GM18505 (cell line): ENCODE measurements around the gene ASXL1.
"Not testable (repeated sequence)": the region's sequence is repeated elsewhere in the genome, so short reads cannot be mapped to it uniquely, and the experiment has no call there.

Experiments used
- ATAC-seq: cut with Tn5 transposase; IDR thresholded peaks from one replicate; pipeline ENCODE4 v1.9.1; 2021; ENCODE audit not compliant: unreplicated experiment
- POLR2A ChIP-seq: IDR thresholded peaks from 4 replicates; pipeline ENCODE4 v1.6.1; 2011; ENCODE audit warnings: borderline replicate concordance; ENCODE audit not compliant: insufficient read depth, insufficient read length; ENCODE audit errors: extremely low read depth

ASXL1 gene

DNA sequence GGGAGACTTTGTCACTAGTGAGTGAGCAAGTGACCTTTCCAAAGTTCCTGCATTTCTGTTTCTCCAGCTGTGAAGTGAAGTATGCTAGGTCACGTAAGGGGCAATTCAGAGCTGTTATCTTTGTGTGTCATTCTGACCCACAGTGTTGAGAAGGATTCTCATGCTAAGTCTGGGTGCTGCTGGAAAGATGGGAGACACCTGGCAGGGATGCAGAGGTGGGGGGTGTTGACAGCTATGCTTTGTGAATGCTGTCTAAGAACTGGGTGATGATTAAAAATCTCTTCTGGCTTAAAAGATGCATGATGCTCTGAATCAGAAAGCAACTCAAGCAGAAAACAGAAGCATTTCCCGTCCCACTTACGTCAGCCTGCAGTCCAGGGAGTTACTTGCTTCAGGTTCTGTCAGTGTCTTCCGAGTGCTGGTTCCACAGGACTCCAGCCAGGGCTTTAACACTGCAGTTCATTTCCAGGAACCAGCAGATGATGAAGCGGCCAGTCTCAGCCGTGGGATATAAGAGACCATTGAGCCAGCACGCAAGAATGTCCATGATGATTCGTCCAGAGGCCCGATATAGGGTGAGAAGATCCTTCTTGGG is 30.9 kb upstream of the ASXL1 start:
- no peak for TF ChIP-seq POLR2A
- no peak for ATAC-seq

- TF ChIP-seq POLR2A: no peak
- no peak for ATAC-seq
Measured at GRCh38 chr20:32329817-32330554, 28.1 kb upstream of the ASXL1 start.

DNA sequence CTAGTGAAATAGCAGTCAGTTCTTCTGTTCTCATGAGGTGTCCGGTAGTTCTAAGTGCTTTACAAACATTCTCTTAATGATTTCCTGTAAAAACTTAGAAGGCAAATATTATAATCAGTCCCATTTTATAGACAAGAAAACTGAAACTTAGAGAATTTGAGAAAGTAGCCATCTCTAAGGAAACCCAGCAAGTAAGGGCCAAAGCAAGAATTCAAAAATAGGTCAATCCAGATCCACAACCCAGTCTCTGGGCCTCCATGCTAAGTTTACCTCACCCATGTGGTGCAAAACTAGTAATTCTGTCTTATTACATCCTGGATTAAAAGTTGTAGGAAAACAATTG is 27.6 kb upstream of the ASXL1 start:
- no peak for TF ChIP-seq POLR2A
- ATAC-seq: no peak

- TF ChIP-seq POLR2A: no peak
- no peak for ATAC-seq
Measured at GRCh38 chr20:32332614-32333013, 25.5 kb upstream of the ASXL1 start.

GRCh38 chr20:32333181-32333987 is 24.7 kb upstream of the ASXL1 start:
- peak; percentile 54 for ATAC-seq
- no peak for TF ChIP-seq POLR2A

DNA sequence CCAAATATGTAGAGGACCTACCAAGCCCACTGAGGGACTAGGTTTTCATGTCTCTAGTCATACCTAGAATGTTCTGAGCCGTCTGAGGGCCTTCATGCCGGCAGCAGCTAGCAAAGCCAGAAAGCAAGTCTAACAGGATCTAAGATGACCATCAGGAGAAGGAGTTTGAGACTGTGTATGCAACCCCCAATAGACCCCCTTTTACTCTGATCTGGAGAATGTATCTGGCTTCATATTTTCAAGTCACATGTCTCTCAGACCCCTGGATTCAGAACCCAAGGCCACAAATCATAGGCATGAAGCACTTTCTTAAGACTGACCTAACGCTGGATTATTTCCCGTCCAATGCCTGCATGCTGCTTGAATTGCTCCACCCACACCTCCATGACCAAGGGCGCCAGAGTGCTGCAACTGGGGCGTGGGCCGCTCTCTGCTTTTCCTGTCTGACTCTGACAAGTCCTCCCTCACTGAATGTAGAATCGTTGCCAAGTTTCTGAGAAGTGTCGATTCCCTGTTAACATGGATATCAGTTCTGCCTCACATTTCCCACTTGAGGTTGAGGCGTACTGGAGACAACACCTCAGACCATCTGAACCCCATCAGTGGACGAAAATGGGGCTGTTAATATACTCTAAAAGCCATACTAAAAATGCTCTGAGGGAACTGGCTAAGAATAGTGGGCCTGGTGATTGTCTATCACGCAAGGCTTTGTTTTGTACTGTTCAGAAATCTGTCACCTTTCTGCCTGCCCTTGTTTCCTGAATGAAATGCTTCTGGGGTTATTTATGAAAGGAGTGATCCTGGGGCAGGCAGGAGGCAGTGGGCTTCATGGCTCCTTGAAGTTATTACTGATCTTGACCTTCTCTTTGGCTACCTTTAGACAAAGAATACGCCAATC is 23.9 kb upstream of the ASXL1 start:
- peak; percentile 23 for ATAC-seq
- peak; percentile 36 for TF ChIP-seq POLR2A

DNA sequence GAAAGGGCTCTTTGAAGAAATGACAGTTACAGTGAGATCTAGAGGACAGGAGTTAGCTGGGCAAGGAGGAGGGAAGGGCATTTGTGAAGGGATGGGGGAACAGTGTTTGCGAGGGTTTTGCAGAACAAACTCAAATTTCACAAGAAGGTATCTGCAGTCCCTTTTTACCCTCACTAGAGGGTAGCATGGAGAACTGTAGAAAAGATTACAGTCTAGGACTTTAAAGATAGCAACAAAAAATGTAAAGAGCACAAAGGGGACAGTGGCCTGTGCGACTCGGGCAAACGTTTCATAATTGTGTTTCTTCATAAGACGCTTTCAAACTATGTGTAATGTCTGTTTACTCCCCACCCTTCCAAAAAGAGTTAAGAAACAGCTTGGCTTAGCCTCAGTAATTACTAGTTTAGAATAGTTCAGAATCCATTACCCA is 21.2 kb upstream of the ASXL1 start:
- no peak for ATAC-seq
- TF ChIP-seq POLR2A: no peak

- no peak for TF ChIP-seq POLR2A
- ATAC-seq: no peak
Measured at GRCh38 chr20:32337937-32338661, 20.0 kb upstream of the ASXL1 start.

GRCh38 chr20:32338665-32339064 is 19.5 kb upstream of the ASXL1 start:
- no peak for TF ChIP-seq POLR2A
- ATAC-seq: no peak

DNA sequence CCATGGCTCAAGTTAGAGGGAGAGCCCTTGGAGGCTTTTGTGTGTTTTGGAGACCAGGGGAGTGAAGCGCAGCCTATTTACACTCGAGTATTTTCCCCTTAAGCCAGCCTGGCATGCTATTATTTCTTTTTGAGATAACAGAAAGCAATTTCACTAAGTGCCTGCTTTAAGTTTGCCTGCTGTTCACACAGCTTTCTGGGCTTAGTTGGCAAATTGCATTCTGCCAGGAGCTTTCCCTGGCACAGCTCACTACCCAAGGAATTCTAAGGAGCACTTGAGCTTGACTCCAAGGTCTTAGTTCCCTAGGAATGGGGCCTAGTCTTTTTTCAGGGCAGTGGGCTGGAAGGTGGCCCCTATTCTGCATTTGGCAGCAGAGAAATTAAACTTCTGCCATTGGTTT is 19.0 kb upstream of the ASXL1 start:
- no peak for TF ChIP-seq POLR2A

DNA sequence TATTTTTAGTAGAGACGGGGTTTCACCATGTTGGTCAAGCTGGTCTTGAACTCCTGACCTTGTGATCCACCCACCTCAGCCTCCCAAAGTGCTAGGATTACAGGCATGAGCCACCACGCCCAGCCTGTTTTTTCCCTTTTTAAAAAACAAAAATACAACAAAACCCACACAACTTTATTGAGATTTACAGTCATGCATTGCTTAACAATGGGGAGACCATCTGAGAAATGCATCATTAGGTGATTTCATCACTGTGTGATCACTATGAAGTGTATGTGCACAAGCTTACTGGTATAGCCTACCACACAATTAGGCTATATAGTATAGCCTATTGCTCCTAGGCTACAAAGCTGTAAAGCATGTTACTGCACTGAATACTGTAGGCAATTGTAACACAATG is 17.1 kb upstream of the ASXL1 start:
- not testable (repeated sequence) for ATAC-seq

More for the DNA sequence above, 19.0 kb upstream of the ASXL1 start:
- no peak for ATAC-seq

GRCh38 chr20:32343439-32343838 is 14.7 kb upstream of the ASXL1 start:
- no peak for ATAC-seq
- no peak for TF ChIP-seq POLR2A
